ENCODE measurements around the gene PISD. TPM values are rescaled to one million over a fixed set of nuclear protein-coding genes. Genes with fewer than 3 reads are reported as not detected.

PISD gene
- total and polyA plus RNA-seq, 9 of the 15 experiments (the other 6 are each of a cell fraction or from before 2014, with no cell fraction given), result 24.5 to 65.9 (median 36.6) TPM

- no TSS peak for BruUV-seq (replicated peaks)
- peaks cover 69% of the 10 kb centered on the region for H3K79me2 ChIP-seq (ENCODE audit: control insufficient read depth, insufficient read depth, low read length)
- FAIRE-seq (no peak), ATAC-seq (no peak), DNase-seq (ENCODE audit: extremely low read depth in 1 of 4, low spot score in 3 of 4) (no peak)
- peak overlapping the region in 1 of 2 experiments; percentile 65; a peak in 1 of 4 replicates for H3K9ac ChIP-seq (ENCODE audit: insufficient read depth in 1 of 2, low read depth in 2 of 2, low read length in 2 of 2)
- intact Hi-C loops (cut with micrococcal nuclease), result no loop called here
- no peaks in the 10 kb centered on the region for H3K27me3 ChIP-seq (ENCODE audit: control insufficient read depth in 2 of 2, insufficient read depth in 2 of 2, low read length in 2 of 2)
- in situ Hi-C loops (cut with MboI), result no loop called here
- ChIA-PET POLR2A (interaction anchor here (0.5 to 0.9 kb wide), 5 partner anchors 20 to 201 kb away, joined by 3 read pairs; no protein-coding TSS in a partner anchor), CTCF (ENCODE audit: low intra/inter-chr PET ratio) (no interaction called here)
- peaks cover 85% of the 10 kb centered on the region; the same call in 2 of the 3 replicates for H3K36me3 ChIP-seq (ENCODE audit: control insufficient read depth, insufficient read depth, low read length)
- peaks cover 3% of the 10 kb centered on the region for H3K9me1 ChIP-seq (ENCODE audit: control insufficient read depth, insufficient read depth, low read length)
- H3K4me1 ChIP-seq (replicated peaks in 1 of 2; ENCODE audit: control insufficient read depth in 2 of 2, insufficient read depth in 2 of 2, low read length in 2 of 2), result peaks cover 40 to 68% of the 10 kb centered on the region in 2 experiments
- H3K9me3 ChIP-seq (replicated peaks; ENCODE audit: control insufficient read depth, insufficient read depth, low read depth, low read length), result no peaks in the 10 kb centered on the region
- WGBS (ENCODE audit: insufficient coverage, low coverage, missing lambda C conversion rate), result 92% methylated on average over 16 of the region's 18 CpGs
- H2AFZ ChIP-seq (ENCODE audit: low read depth, low read length), result no peak overlapping the region
- H3K4me3 ChIP-seq, result no peak overlapping the region
- no peak overlapping the region for H3K4me2 ChIP-seq (ENCODE audit: insufficient read depth, low read length)
- H3K27ac ChIP-seq (ENCODE audit: extremely low read depth, low read depth, low read length), result no peak overlapping the region
- no peaks in the 10 kb centered on the region; the same call in 1 of the 2 replicates for H4K20me1 ChIP-seq (replicated peaks; ENCODE audit: control insufficient read depth, insufficient read depth, low read length)
- TF ChIP-seq ZNF561 (CRISPR knock-in tag; conservative IDR thresholded peaks at IDR 0.05) (no peak), ZNF280A (IDR thresholded peaks at IDR 0.05; ENCODE audit: low read depth, partially characterized antibody) (no peak), MAFK (IDR thresholded peaks at IDR 0.05; ENCODE audit: low read length) (no peak), ZBTB26 (CRISPR knock-in tag; IDR thresholded peaks at IDR 0.05) (no peak), KAT2B (IDR thresholded peaks at IDR 0.05; ENCODE audit: low read depth, low read length) (no peak), TSC22D4 (tag; IDR thresholded peaks at IDR 0.05) (no peak), TAF1 (IDR thresholded peaks at IDR 0.05; ENCODE audit: control insufficient read depth, extremely low read depth, insufficient read depth, low read length, severe bottlenecking) (no peak), RBFOX2 (IDR thresholded peaks at IDR 0.05; ENCODE audit: low read depth, low read length) (peak; percentile 55; the same call in 1 of the 2 replicates), BCLAF1 (IDR thresholded peaks at IDR 0.05; ENCODE audit: borderline replicate concordance in 1 of 2, control insufficient read depth in 1 of 2, low read depth in 2 of 2, low read length in 1 of 2) (no peak), POLR2G (IDR thresholded peaks at IDR 0.05; ENCODE audit: low read depth, low read length) (peak; percentile 67), USF2 (CRISPR knock-in tag; IDR thresholded peaks at IDR 0.05) (no peak), ARNT (IDR thresholded peaks at IDR 0.05) (no peak)
Measured at GRCh38 chr22:31623592-31624304, 38.3 kb downstream of the PISD start.
